Measurements from ENCODE around the gene KIAA0930.

GRCh38 chr22:45200860-45201511 is 39.7 kb downstream of the KIAA0930 start:
- TF ChIP-seq CTCF (IDR thresholded peaks at IDR 0.05) (no peak), POLR2A (IDR thresholded peaks at IDR 0.05) (no peak)

Data from testis (tissue), 2 donors.